ENCODE measurements around the gene MKLN1. TPM values are rescaled to one million over a fixed set of nuclear protein-coding genes. Genes with fewer than 3 reads are reported as not detected.

Gene MKLN1
- polyA plus RNA-seq, 1 donor: 47.0 TPM

DNA sequence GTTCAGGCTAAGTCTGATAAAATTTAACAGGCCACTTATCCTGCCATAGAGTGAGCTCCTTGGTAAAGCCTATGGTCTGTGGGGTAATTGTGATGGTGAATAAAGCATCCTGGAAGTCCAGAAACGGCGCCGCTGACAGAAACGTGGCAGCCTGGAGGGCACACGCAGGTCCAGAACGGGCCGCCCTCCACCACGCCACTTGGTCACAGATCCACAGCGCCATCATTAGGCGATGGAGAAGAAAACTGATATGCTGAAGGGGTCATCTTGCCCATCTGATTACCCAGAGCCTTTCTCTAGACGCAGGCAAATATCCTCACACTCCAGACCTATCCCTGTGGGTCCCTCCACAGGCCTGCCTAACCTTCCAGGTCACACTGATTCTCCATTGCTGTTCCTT lies 190.9 kb downstream of the MKLN1 start:
- DNase-seq: no peak

DNA sequence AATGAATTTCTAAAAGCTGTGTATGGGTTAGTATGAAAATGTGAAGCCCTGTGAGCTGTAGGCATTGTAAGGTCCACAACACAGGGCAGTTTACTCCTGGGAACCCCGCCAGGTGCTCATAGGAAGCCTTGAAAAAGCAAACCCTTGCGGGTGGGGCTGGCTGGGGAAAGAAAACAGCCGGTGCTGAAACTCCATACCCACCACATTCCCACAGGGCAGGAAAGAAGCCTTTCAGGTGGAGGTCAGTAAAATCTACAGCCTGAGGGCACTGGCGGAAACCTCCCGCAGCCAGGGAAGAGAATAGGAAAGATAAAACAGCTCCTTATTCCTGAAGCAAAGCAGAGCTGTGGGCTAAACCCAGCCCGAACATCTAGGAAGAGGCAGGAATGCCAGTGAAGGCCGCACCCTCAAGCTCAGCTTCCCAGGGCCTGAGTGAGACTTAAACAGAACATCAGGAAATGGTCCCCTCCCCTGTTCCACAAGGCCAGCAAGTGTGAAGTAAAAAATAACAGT lies 194.0 kb downstream of the MKLN1 start:
- no peak for DNase-seq

DNA sequence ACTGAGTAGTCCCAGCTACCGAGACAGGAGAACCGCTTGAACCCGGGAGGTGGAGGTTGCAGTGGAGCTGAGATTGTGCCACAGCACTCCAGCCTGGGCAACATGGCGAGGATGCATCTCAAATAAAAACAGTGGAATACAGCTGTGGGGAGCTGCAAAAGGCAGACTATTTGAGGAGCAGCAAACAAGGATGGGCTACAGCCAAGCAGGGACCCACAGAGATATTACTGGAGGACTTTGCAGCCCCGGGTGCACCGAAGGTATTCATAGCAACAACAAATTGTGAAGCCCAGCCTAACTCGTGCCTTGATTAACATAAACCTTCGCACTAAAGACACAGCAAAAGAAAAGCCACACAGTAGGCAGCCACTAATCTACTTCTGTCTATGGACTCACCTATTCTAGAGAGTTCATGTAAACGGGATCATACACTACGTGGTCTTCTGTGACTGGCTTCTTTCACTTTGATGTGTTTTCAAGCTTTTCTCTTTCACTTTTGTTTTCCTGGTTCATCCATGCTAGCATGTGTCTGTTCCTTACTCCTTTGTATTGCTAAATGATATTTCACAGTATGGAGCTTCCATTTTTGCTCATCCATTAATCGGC lies 194.8 kb downstream of the MKLN1 start:
- no peak for DNase-seq

- DNase-seq: no peak
These were observed 196.4 kb downstream of the MKLN1 start for GRCh38 chr7:131524115-131524514.

DNA sequence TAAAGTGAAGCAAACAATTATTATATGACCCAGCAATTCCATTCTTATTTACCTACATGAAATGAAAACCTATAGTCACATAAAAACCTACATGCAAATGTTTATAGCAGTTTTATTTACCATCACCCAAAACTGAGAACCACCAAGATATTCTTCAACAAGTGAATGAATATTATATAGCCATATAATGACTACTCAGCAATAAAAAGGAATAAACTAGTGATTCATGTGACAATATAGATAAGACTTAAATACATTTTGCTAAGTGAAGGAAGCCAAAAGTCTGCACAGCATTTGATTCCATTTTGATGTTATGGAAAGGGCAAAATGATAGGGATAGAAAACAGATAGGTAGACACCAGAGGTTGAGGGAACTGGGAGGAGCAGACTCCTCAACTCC lies 197.0 kb downstream of the MKLN1 start:
- DNase-seq: no peak

GRCh38 chr7:131525820-131526219 lies 198.1 kb downstream of the MKLN1 start:
- DNase-seq: no peak

DNA sequence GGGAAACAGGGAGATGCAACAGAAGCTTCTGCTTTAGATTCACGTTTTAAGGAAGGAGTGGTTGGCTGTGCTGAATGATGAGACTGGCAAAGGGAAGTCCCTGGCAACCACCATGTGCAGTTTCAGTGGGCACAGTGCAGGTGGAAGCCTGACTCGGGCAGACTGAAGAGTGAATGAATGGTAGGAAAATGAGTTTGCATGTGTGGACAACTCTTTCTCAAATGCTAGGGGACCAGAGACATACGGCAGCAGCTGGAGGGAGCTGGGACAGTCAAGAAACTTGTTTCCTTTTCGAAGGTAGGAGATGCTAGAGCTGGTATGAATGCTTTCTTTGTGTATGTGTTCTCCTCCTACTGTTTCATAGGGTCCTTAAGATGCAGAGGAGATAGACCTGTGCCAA lies 199.8 kb downstream of the MKLN1 start:
- no peak for DNase-seq

GRCh38 chr7:131529179-131529578 lies 201.5 kb downstream of the MKLN1 start:
- DNase-seq: no peak

GRCh38 chr7:131529617-131530016 lies 201.9 kb downstream of the MKLN1 start:
- DNase-seq: no peak

DNA sequence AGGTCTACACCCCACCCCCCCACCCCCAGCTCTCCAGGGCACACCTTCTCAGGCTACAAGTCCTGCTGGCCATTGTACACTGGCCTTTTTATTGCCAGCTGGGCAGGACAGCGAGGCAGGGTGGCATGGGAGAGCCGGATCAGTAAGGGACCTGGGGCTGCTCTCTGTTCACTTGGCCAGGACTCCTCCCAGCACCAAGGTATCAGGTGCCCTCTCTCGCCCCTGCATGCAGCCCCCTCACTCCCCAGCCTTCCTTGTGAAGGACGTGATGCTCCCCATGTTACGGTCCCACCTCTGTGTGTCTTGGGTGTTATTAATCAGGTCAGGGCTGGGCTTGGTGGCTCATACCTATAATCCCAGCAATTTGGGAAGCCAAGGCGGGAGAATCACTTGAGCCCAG lies 202.5 kb downstream of the MKLN1 start:
- no peak for DNase-seq

DNA sequence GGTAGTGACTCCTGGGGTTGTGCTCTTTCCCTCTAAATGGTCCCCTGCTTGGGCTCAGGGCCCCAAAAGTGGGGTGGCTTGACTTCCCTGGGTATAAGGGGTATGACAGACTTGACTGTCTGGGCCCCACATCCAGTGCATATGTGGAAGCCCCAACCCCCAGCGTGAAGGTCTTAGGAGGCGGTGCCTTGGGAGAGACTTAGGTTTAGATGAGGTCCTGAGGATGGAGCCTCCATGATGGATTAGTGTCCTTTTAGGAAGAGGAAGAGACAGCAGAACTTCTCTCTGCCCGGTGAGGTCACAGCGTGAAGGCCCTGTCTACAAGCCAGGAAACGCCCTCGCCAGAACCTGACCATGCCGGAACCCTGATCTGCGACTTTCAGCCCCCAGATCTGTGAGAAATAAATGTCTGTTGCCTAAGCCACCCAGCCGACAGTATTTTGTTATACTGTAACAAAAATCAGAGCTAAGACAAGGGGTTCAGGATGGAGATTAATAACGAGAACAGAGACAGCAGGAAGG lies 205.0 kb downstream of the MKLN1 start:
- no peak for DNase-seq

GRCh38 chr7:131533151-131533559 lies 205.5 kb downstream of the MKLN1 start:
- DNase-seq: no peak

GRCh38 chr7:131533566-131534561 lies 206.2 kb downstream of the MKLN1 start:
- DNase-seq: no peak

- no peak for DNase-seq
These were observed 208.7 kb downstream of the MKLN1 start for GRCh38 chr7:131536361-131536849.

DNA sequence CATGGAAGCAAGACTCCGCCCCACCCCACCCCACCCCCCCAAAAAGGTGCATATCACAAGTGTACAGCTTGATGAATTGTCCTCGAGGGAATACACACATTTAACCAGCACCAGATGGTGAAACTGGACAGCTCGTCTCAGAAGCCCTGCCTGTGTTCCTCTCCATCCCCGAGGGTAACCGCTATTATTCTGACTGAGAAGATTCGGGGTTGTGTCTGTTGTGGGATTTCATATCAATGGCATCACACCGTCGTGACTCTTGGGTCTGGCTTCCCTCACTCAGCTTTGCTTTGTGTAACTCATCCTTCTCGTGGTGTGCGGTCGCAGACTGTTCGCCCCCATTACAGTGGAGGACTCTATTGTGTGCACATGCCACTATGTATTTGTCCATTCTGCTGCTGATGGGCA lies 209.9 kb downstream of the MKLN1 start:
- DNase-seq: no peak

- DNase-seq: no peak
These were observed 210.6 kb downstream of the MKLN1 start for GRCh38 chr7:131538071-131538812.

GRCh38 chr7:131538813-131539179 lies 211.1 kb downstream of the MKLN1 start:
- no peak for DNase-seq

DNA sequence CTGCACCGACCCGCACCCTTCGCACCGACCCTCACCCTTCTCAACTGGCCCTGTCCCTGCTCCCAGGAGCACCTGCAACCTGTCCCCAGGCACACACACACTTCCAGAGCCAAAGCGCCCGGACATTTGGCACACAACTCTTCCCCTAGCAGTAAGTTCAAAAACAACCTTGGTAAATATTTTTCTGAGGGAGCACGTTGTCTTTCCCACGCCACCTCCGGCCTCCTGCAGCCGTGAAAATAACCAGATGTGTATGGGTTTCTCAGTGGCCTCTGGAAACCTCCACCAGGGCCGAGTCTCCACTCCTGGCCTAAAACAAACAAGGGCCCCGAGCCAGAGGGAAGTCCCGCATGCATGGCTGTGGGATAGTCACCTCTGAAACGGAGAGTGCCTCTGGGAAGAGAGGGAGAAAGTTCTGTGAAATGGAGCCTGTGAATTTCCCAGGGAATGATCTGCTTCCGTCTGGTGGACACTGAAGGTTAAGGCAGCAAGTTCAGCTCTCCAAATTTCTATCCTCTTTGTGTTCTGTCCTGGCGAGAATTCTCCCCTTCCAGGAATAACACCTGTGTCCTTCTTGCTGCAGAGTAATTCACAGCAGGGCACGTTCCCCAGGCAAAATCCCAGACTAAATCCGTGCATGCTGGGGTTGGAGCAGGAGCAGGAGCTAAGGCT lies 213.0 kb downstream of the MKLN1 start:
- no peak for DNase-seq

- DNase-seq: no peak
These were observed 215.6 kb downstream of the MKLN1 start for GRCh38 chr7:131543298-131543697.

DNA sequence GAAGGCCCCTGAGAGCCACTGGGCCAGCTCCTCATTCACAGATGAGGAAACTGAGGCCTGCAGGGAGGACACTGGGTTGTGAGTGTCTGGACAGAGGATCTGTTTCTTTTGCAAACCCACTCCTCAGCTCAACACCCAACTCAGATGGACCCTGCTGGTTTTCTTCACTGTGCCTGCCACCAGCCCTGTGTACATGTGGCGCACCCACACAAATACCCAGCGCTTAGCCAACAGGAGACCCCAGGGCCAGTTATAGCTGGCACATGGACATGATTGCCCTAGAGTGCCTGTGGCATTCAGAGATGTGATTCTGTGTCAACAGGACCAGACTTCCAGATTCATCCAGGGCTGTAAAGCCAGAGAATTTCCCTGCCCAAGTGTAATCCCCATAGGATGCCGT lies 216.3 kb downstream of the MKLN1 start:
- DNase-seq: no peak

DNA sequence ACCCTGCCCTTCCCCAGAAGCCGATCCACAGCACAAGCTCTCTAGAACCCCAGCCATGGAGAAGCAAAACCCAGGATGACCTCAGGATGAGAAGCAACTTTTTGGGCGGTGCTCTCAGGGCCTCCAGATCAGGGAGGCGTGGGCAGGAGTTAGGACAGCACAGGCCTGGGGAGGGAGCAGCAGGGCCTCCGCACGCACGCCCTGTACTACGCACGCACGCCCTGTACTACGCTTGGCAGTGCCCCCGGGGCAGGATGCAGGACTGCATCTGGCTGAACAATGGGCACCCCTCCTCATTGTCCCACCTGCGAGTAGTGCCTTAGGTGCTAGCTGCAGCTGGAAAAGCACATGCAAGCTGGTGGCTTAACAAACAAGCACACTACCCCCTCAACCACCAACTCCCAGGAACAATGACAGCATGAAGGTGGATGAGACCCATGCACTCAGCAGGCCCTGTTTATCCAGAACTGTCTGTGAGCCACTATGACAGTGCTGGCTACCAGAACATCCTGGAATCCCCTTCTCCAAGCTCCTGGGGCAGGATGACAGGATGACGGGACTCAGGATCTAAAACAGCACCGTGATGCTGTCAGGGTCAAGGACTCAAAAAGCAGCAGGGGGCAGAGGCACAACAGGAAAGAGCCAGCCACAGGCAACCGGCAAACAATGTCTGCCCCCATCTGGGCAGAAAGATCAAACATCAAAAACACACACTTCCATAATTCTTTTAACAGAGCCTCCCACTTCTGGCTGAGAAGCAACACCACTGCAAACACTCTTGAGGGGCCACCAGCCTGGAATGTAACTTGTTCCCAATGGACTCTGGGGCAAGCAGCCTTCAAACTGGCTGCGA lies 217.0 kb downstream of the MKLN1 start:
- DNase-seq: no peak

Measured in left kidney (tissue), 2 donors.